Hepatocyte (in vitro differentiated cells): ENCODE data around the gene SLC35E1.

Experiments used
- CTCF ChIP-seq: fragments of 200-600 bp; sonication (generic); IDR thresholded peaks from 2 replicates; pipeline ENCODE4 v1.5.1; 2016; ENCODE audit warnings: antibody characterized with exemption, mild to moderate bottlenecking; ENCODE audit not compliant: poor library complexity
- EZH2 ChIP-seq: fragments of 200-600 bp; sonication (generic); IDR thresholded peaks from 2 replicates; pipeline ENCODE4 v1.6.1; 2016; ENCODE audit warnings: antibody characterized with exemption, mild to moderate bottlenecking, borderline replicate concordance

DNA sequence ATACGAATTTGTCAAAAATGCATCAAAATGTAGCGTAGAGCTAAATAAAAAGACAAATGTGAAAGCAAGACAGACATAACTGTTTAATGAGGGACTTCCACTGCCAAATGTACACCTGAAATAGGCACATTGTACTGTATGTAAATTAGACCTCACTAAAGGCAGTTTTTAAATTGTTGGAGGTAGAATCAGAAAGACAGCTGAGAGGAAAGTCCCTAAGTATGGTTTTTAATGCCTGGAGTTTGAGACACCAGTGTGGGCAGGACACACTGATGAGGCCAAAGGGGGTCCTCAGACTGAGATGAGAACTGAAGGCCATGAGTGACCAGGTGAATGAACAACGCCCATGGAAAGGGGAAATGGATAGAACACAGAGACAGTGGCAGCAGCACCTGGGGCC lies 32.9 kb upstream of the SLC35E1 start:
- TF ChIP-seq CTCF (no peak), EZH2 (no peak)
